A673 (cell line): ENCODE data around the gene EVA1B. TPM values are rescaled to one million over a fixed set of nuclear protein-coding genes. Genes with fewer than 3 reads are reported as not detected.
A peak's percentile ranks its signal among the peaks of the same experiment; 100 is the strongest.

Experiments used
- BruUV-seq: library from RNA; stranded (reverse); fragments of 400-500 nt; replicated peaks from 2 replicates; lab custom pipeline; 2021; lab: Mats Ljungman, UMichigan
- CTCF ChIA-PET: fragments of 300-600 bp; sonication (Branson Sonifier 250); formaldehyde crosslinking; loops from one replicate; lab custom pipeline; 2022; ENCODE audit warnings: antibody characterized with exemption; lab: Charles Lee
- POLR2A ChIA-PET: fragments of 300-600 bp; sonication (Branson Sonifier 250); formaldehyde crosslinking; loops from one replicate; lab custom pipeline; 2022; ENCODE audit warnings: antibody characterized with exemption; ENCODE audit not compliant: low non-redundant PET; lab: Charles Lee
- DNase-seq: peaks from one replicate; pipeline ENCODE4 v3.0.0-alpha.2; 2015; ENCODE audit warnings: low spot score
- H3K27ac ChIP-seq: fragments of 200-600 bp; sonication (generic); 2 replicates; pipeline ENCODE4 v1.5.1; 2016; ENCODE audit warnings: mixed run types, low read depth, mild to moderate bottlenecking, mixed read lengths, antibody characterized with exemption, low read length; ENCODE audit not compliant: poor library complexity, severe bottlenecking
- H3K27me3 ChIP-seq: fragments of 200-600 bp; sonication (generic); replicated peaks from 2 replicates; pipeline ENCODE4 v1.6.1; 2017; ENCODE audit warnings: mixed run types, low read depth, mild to moderate bottlenecking, mixed read lengths, antibody characterized with exemption, low read length; ENCODE audit not compliant: insufficient read depth, poor library complexity
- H3K36me3 ChIP-seq: fragments of 200-600 bp; sonication (generic); 2 replicates; pipeline ENCODE4 v1.6.1; 2016; ENCODE audit warnings: mixed run types, mild to moderate bottlenecking, mixed read lengths, antibody characterized with exemption, low read length; ENCODE audit not compliant: insufficient read depth, poor library complexity, severe bottlenecking
- H3K4me1 ChIP-seq: fragments of 200-600 bp; sonication (generic); 2 replicates; pipeline ENCODE4 v1.6.1; 2017; ENCODE audit warnings: mixed run types, mild to moderate bottlenecking, mixed read lengths, antibody characterized with exemption, low read length; ENCODE audit not compliant: insufficient read depth, poor library complexity, severe bottlenecking
- H3K4me3 ChIP-seq: fragments of 200-600 bp; sonication (generic); 2 replicates; pipeline ENCODE4 v1.5.1; 2016; ENCODE audit warnings: low read depth, mixed run types, mild to moderate bottlenecking, mixed read lengths, low read length; ENCODE audit not compliant: poor library complexity, severe bottlenecking
- H3K9me3 ChIP-seq: fragments of 200-600 bp; sonication (generic); 2 replicates; pipeline ENCODE4 v1.6.1; 2016; ENCODE audit warnings: mixed run types, low read depth, mild to moderate bottlenecking, mixed read lengths, antibody characterized with exemption, low read length; ENCODE audit not compliant: poor library complexity, severe bottlenecking
- EZH2 ChIP-seq: fragments of 200-600 bp; sonication (generic); IDR thresholded peaks from 2 replicates; pipeline ENCODE4 v1.6.1; 2017; ENCODE audit warnings: borderline replicate concordance, low read depth, mild to moderate bottlenecking, mixed read lengths, antibody characterized with exemption, low read length; ENCODE audit not compliant: poor library complexity, severe bottlenecking
- intact Hi-C: fragments of 100-400 bp; cut with micrococcal nuclease; formaldehyde crosslinking; loops from one replicate; pipeline ENCODE4 v1.10.0; 2022; ENCODE audit not compliant: unreplicated experiment
- total RNA-seq: library from RNA; stranded (reverse); gene quantifications from 2 replicates; pipeline ENCODE4 v1.2.3, GENCODE V29; 2021
- TF ChIP-seq, protein P1 (sequence below): fragments of 300-800, 200-600 bp; sonication (generic); conservative IDR thresholded peaks from 2 replicates; pipeline ENCODE4 v1.5.1; 2017; ENCODE audit warnings: low read depth, mild to moderate bottlenecking, antibody characterized with exemption, low read length, moderate library complexity, mixed read lengths

The EVA1B gene
- total RNA-seq, 1 experiment from 2014 or later = 6.2 TPM

DNA sequence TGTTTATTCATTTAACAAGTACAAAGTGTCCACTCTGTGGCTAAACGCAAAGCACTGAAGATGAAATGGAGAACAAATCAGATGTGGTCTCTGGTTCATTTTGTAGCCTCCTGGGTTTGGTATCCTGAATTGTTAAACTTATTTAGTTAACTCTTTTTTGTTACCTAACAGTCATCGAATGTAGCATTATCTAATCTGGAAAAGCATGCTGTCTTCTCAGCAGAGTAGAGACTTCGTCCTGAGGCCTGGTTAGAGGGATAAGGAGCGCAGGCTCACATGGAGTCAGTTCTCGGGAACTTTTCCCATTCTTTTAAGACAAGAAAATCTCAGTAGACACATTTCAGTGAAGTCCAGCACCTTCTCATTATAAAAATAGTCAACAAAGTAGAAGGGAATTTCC lies 50.4 kb downstream of the EVA1B start:
- no peak overlapping the region for H3K4me3 ChIP-seq
- TSS peak; percentile 20 for BruUV-seq
- no peaks in the 10 kb centered on the region for H3K4me1 ChIP-seq
- POLR2A ChIA-PET = no interaction called here
- intact Hi-C loops = no loop called here
- H3K36me3 ChIP-seq = peaks cover 36% of the 10 kb centered on the region
- H3K27ac ChIP-seq = no peak overlapping the region
- CTCF ChIA-PET = no interaction called here
- H3K27me3 ChIP-seq = no peaks in the 10 kb centered on the region
- no peaks in the 10 kb centered on the region for H3K9me3 ChIP-seq
- TF ChIP-seq, protein P1, sequence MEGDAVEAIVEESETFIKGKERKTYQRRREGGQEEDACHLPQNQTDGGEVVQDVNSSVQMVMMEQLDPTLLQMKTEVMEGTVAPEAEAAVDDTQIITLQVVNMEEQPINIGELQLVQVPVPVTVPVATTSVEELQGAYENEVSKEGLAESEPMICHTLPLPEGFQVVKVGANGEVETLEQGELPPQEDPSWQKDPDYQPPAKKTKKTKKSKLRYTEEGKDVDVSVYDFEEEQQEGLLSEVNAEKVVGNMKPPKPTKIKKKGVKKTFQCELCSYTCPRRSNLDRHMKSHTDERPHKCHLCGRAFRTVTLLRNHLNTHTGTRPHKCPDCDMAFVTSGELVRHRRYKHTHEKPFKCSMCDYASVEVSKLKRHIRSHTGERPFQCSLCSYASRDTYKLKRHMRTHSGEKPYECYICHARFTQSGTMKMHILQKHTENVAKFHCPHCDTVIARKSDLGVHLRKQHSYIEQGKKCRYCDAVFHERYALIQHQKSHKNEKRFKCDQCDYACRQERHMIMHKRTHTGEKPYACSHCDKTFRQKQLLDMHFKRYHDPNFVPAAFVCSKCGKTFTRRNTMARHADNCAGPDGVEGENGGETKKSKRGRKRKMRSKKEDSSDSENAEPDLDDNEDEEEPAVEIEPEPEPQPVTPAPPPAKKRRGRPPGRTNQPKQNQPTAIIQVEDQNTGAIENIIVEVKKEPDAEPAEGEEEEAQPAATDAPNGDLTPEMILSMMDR = no peak
- TF ChIP-seq EZH2 = no peak
- DNase-seq = no peak

Other genes with a start within 250 kb of the EVA1B start
- 2.8 and 4.6 TPM in 2 replicates for gene TEKT2, start 239.6 kb downstream of the EVA1B start, total RNA-seq
- gene ADPRS, start 234.8 kb downstream of the EVA1B start, total RNA-seq = 34.2 and 37.2 TPM in 2 replicates
- 0.22 and 0.24 TPM in 2 replicates for gene COL8A2, start 198.4 kb downstream of the EVA1B start, total RNA-seq
- 86.5 and 86.6 TPM in 2 replicates for gene TRAPPC3, start 174.2 kb downstream of the EVA1B start, total RNA-seq
- 192 and 206 TPM in 2 replicates for gene MAP7D1, start 167.5 kb downstream of the EVA1B start, total RNA-seq
- gene THRAP3, start 99.2 kb downstream of the EVA1B start, total RNA-seq = 133 and 143 TPM in 2 replicates
- gene SH3D21, start 17.3 kb downstream of the EVA1B start, total RNA-seq = 2.9 and 4.0 TPM in 2 replicates
- 93.2 and 109 TPM in 2 replicates for gene STK40, start 62.3 kb upstream of the EVA1B start, total RNA-seq
- 60.7 and 68.0 TPM in 2 replicates for gene LSM10, start 74.3 kb upstream of the EVA1B start, total RNA-seq
- 5.7 and 10.6 TPM in 2 replicates for gene OSCP1, start 126.8 kb upstream of the EVA1B start, total RNA-seq
- 140 and 144 TPM in 2 replicates for gene MRPS15, start 140.7 kb upstream of the EVA1B start, total RNA-seq
- not detected in 2 replicates for gene CSF3R, start 159.3 kb upstream of the EVA1B start, total RNA-seq